Natural killer cell (primary cell): ENCODE data around the gene MAP9. TPM values are rescaled to one million over a fixed set of nuclear protein-coding genes. Genes with fewer than 3 reads are reported as not detected.

Source experiments
- ATAC-seq, 3 donors: fragments of 150-1000 bp in 2 of 3; fragments of 200-7000 bp in 1 of 3; cut with Tn5 transposase; 1 replicate in 1 of 3; 2 replicates in 2 of 3; pipeline ENCODE4 v1.10.0; 2021; ENCODE audit warnings: mild to moderate bottlenecking in 2 of 3, moderate library complexity in 2 of 3
- DNase-seq, 2 donors: peaks; one replicate each; pipeline versions ENCODE4 v3.0.0 to v3.0.0-alpha.2; 2013 to 2021; ENCODE audit warnings: mixed read lengths in 1 of 2
- H3K27ac ChIP-seq: one replicate; pipeline ENCODE4 v1.5.1; 2013; ENCODE audit warnings: mild to moderate bottlenecking, low read length
- H3K27me3 ChIP-seq: one replicate; pipeline ENCODE4 v1.6.1; 2013; ENCODE audit warnings: low read length; ENCODE audit not compliant: control insufficient read depth, insufficient read depth
- H3K36me3 ChIP-seq: one replicate; pipeline ENCODE4 v1.6.1; 2013; ENCODE audit warnings: low read length; ENCODE audit not compliant: control insufficient read depth, insufficient read depth
- H3K4me1 ChIP-seq: one replicate; pipeline ENCODE4 v1.6.1; 2013; ENCODE audit warnings: low read length; ENCODE audit not compliant: control insufficient read depth, insufficient read depth
- H3K4me3 ChIP-seq: one replicate; pipeline ENCODE4 v1.5.1; 2013; ENCODE audit warnings: low read length
- H3K9me3 ChIP-seq: one replicate; pipeline ENCODE4 v1.6.1; 2013; ENCODE audit warnings: low read length; ENCODE audit not compliant: control insufficient read depth, insufficient read depth
- H3K27ac Mint-ChIP-seq, 2 donors: one replicate each; pipeline ENCODE4 v1.8.0; 2022; ENCODE audit warnings: mild to moderate bottlenecking in 2 of 2, mixed read lengths in 2 of 2, moderate library complexity in 1 of 2
- H3K27me3 Mint-ChIP-seq, 2 donors: one replicate each; pipeline ENCODE4 v1.8.0; 2022; ENCODE audit warnings: low read depth in 2 of 2, mixed read lengths in 2 of 2
- H3K36me3 Mint-ChIP-seq: one replicate; pipeline ENCODE4 v1.8.0; 2022; ENCODE audit warnings: mixed read lengths
- H3K4me1 Mint-ChIP-seq, 2 donors: one replicate each; pipeline ENCODE4 v1.8.0; 2022; ENCODE audit warnings: mixed read lengths in 2 of 2
- H3K4me3 Mint-ChIP-seq: one replicate; pipeline ENCODE4 v1.8.0; 2022; ENCODE audit warnings: mild to moderate bottlenecking, moderate library complexity, mixed read lengths
- H3K9me3 Mint-ChIP-seq, 2 donors: one replicate each; pipeline ENCODE4 v1.8.0; 2022; ENCODE audit warnings: mixed read lengths in 2 of 2
- WGBS: methylation state at CpG from one replicate; pipeline ENCODE4 v1.1.7; 2013; ENCODE audit warnings: missing lambda C conversion rate; ENCODE audit not compliant: insufficient coverage; 5-methylcytosine and 5-hydroxymethylcytosine counted together
- intact Hi-C: fragments of 100-400 bp; cut with micrococcal nuclease; formaldehyde crosslinking; loops from one replicate; pipeline ENCODE4 v1.14.2; 2022
- total RNA-seq, 4 donors: library from RNA; stranded (reverse); fragments of 120-200 nt in 1 of 4; gene quantifications; one replicate each; pipeline versions ENCODE4 v1.2.3 to v1.2.4, GENCODE V29; 2013 to 2022
- TF ChIP-seq, protein P1 (sequence below): fragments of 200-600 bp; IDR thresholded peaks from one replicate; pipeline ENCODE4 v1.8.0; 2022; ENCODE audit warnings: antibody characterized with exemption

The MAP9 gene
- total RNA-seq, 3 donors from 2014 or later (not counting 1 experiment from before 2014, with no cell fraction given) = 9.4 to 17.6 (median 10.6) TPM

DNA sequence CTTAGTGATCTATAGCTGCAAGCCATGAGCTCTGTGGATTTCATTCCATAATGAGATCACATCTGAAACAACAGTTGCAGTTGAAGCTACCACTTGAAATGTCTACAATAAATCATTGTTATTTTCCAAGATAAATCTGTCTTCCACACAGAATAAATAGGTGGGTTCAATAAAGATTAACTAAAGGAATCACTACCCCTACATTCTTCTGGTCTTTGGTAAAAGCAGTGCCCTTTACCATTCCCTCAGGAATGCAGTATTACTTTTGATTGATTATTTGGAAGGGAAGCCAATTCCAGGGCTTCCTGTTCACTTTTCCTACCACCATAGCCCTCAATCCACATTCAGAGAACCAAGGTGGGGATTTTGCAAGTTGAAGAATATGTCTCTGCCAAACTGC, 38.9 kb upstream of the MAP9 start:
- no peak overlapping the region for H3K27ac Mint-ChIP-seq
- ATAC-seq (no peak), DNase-seq (no peak)
- no peaks in the 10 kb centered on the region for H3K4me1 Mint-ChIP-seq
- TF ChIP-seq, protein P1, sequence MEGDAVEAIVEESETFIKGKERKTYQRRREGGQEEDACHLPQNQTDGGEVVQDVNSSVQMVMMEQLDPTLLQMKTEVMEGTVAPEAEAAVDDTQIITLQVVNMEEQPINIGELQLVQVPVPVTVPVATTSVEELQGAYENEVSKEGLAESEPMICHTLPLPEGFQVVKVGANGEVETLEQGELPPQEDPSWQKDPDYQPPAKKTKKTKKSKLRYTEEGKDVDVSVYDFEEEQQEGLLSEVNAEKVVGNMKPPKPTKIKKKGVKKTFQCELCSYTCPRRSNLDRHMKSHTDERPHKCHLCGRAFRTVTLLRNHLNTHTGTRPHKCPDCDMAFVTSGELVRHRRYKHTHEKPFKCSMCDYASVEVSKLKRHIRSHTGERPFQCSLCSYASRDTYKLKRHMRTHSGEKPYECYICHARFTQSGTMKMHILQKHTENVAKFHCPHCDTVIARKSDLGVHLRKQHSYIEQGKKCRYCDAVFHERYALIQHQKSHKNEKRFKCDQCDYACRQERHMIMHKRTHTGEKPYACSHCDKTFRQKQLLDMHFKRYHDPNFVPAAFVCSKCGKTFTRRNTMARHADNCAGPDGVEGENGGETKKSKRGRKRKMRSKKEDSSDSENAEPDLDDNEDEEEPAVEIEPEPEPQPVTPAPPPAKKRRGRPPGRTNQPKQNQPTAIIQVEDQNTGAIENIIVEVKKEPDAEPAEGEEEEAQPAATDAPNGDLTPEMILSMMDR = no peak
- intact Hi-C loops = no loop called here
- H3K36me3 ChIP-seq = no peaks in the 10 kb centered on the region
- H3K27me3 ChIP-seq = no peaks in the 10 kb centered on the region
- H3K4me3 Mint-ChIP-seq = no peak overlapping the region
- H3K4me1 ChIP-seq = no peaks in the 10 kb centered on the region
- no peaks in the 10 kb centered on the region for H3K36me3 Mint-ChIP-seq
- H3K9me3 ChIP-seq = no peaks in the 10 kb centered on the region
- H3K27ac ChIP-seq = no peak overlapping the region
- no peak overlapping the region for H3K4me3 ChIP-seq
- H3K27me3 Mint-ChIP-seq = peaks cover 8 to 22% of the 10 kb centered on the region in 2 donors
- H3K9me3 Mint-ChIP-seq = no peaks in the 10 kb centered on the region

- Histone ChIP-seq H3K9me3 (no peaks in the 10 kb centered on the region), H3K27ac (no peak overlapping the region), H3K27me3 (no peaks in the 10 kb centered on the region), H3K4me3 (no peak overlapping the region), H3K4me1 (no peaks in the 10 kb centered on the region), H3K36me3 (no peaks in the 10 kb centered on the region)
- no peaks in the 10 kb centered on the region for H3K36me3 Mint-ChIP-seq
- peaks cover 8 to 24% of the 10 kb centered on the region in 2 donors for H3K27me3 Mint-ChIP-seq
- H3K27ac Mint-ChIP-seq = no peak overlapping the region
- no peak overlapping the region for H3K4me3 Mint-ChIP-seq
- 93% methylated on average over 1 of the region's 1 CpG for WGBS
- intact Hi-C loops = no loop called here
- TF ChIP-seq, protein P1 = no peak
- no peaks in the 10 kb centered on the region for H3K9me3 Mint-ChIP-seq
- no peak for ATAC-seq
- no peak for DNase-seq
- no peaks in the 10 kb centered on the region for H3K4me1 Mint-ChIP-seq
Measured at GRCh38 chr4:155413451-155413850, 36.7 kb upstream of the MAP9 start.

GRCh38 chr4:155411546-155411945, 34.8 kb upstream of the MAP9 start:
- H3K27me3 ChIP-seq = no peaks in the 10 kb centered on the region
- ATAC-seq (no peak), DNase-seq (no peak)
- H3K4me3 ChIP-seq = no peak overlapping the region
- Mint-ChIP-seq H3K27me3 (peaks cover 8 to 24% of the 10 kb centered on the region in 2 donors), H3K4me1 (no peaks in the 10 kb centered on the region), H3K36me3 (no peaks in the 10 kb centered on the region), H3K27ac (no peak overlapping the region), H3K9me3 (no peaks in the 10 kb centered on the region), H3K4me3 (no peak overlapping the region)
- intact Hi-C loops = no loop called here
- H3K9me3 ChIP-seq = no peaks in the 10 kb centered on the region
- H3K4me1 ChIP-seq = no peaks in the 10 kb centered on the region
- H3K27ac ChIP-seq = no peak overlapping the region
- no peaks in the 10 kb centered on the region for H3K36me3 ChIP-seq
- TF ChIP-seq, protein P1 = no peak
- WGBS = 79% methylated on average over 2 of the region's 2 CpGs

DNA sequence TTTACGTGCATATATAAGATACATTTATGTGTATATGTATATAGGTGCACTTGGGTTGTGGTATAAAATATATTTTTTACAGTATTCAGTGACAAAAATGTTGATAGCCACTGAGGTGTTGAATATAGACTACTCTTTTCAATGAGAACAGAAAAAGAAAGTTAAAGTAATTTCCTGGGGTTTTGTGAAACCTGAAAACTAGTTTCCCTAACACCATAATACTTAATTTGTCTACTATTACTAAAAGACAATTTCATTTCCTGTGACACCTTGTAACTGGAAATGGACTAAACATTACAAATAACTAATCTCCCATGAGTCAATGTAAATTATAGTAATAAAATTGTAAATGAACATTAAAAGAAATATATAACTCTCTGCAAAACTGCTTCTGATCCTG, 32.0 kb upstream of the MAP9 start:
- H3K4me1 ChIP-seq = no peaks in the 10 kb centered on the region
- H3K4me3 ChIP-seq = no peak overlapping the region
- TF ChIP-seq, protein P1 = no peak
- ATAC-seq = no peak
- no peak overlapping the region for H3K4me3 Mint-ChIP-seq
- no peaks in the 10 kb centered on the region for H3K9me3 Mint-ChIP-seq
- WGBS = no CpG with 5 or more reads among the region's 1 CpG
- H3K27ac Mint-ChIP-seq = no peak overlapping the region
- H3K27ac ChIP-seq = no peak overlapping the region
- H3K27me3 ChIP-seq = no peaks in the 10 kb centered on the region
- peaks cover 11 to 24% of the 10 kb centered on the region in 2 donors for H3K27me3 Mint-ChIP-seq
- H3K9me3 ChIP-seq = no peaks in the 10 kb centered on the region
- DNase-seq = no peak
- H3K36me3 ChIP-seq = no peaks in the 10 kb centered on the region
- H3K36me3 Mint-ChIP-seq = no peaks in the 10 kb centered on the region
- intact Hi-C loops = no loop called here
- no peaks in the 10 kb centered on the region for H3K4me1 Mint-ChIP-seq
